WTC11 (cell line): ENCODE data around the gene NLGN1.

Experiments used
- FOXK1 ChIP-seq: sonication (generic); formaldehyde crosslinking; IDR thresholded peaks from 2 replicates; pipeline ENCODE4 v1.8.0; 2022; ENCODE audit warnings: mild to moderate bottlenecking, moderate library complexity, missing genetic modification reagents
- HMGXB4 ChIP-seq: sonication (generic); formaldehyde crosslinking; IDR thresholded peaks from 2 replicates; pipeline ENCODE4 v1.8.1; 2023; ENCODE audit warnings: mild to moderate bottlenecking, moderate library complexity, missing genetic modification reagents
- NFYB ChIP-seq: sonication (generic); formaldehyde crosslinking; conservative IDR thresholded peaks from 2 replicates; pipeline ENCODE4 v1.8.0; 2022; ENCODE audit warnings: low read depth, missing genetic modification reagents
- SMAD4 ChIP-seq: sonication (generic); formaldehyde crosslinking; IDR thresholded peaks from 2 replicates; pipeline ENCODE4 v1.8.0; 2022; ENCODE audit warnings: mild to moderate bottlenecking, missing genetic modification reagents
- SP1 ChIP-seq: sonication (generic); formaldehyde crosslinking; conservative IDR thresholded peaks from 2 replicates; pipeline ENCODE4 v1.8.1; 2022; ENCODE audit warnings: missing genetic modification reagents
- USF2 ChIP-seq: sonication (generic); formaldehyde crosslinking; IDR thresholded peaks from 2 replicates; pipeline ENCODE4 v1.8.1; 2023; ENCODE audit warnings: mild to moderate bottlenecking, missing genetic modification reagents, moderate library complexity
- TF ChIP-seq, protein P1 (sequence below): sonication (generic); formaldehyde crosslinking; IDR thresholded peaks from 2 replicates; pipeline ENCODE4 v1.8.1; 2023; ENCODE audit warnings: mild to moderate bottlenecking, missing genetic modification reagents
- TF ChIP-seq, protein P2 (sequence below): fragments of 200-600 bp; IDR thresholded peaks from 2 replicates; pipeline ENCODE4 v1.8.0; 2022; ENCODE audit warnings: antibody characterized with exemption
- TF ChIP-seq, protein P3 (sequence below): sonication (generic); formaldehyde crosslinking; IDR thresholded peaks from 2 replicates; pipeline ENCODE4 v1.8.1; 2022; ENCODE audit warnings: mild to moderate bottlenecking, moderate library complexity, missing genetic modification reagents

DNA sequence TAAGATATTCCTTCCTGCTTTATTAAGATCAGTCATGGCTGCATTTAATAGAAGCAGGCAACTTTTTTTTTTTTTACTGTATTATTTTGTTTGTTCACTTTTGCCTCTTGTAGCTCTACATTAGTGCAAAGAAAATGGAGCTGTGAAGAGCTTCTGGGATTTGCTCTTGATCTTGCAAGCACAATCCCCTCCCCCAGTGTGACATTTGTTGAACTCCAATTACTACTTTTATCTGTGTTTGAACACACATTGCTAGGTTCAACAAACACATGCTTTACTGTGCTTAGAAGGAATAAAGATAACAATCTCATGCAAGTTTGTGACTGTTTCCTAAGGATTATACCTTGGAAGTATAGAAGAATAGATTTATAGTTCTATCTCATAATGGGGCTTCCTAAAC lies 648.8 kb downstream of the NLGN1 start:
- TF ChIP-seq SMAD4 (CRISPR knock-in tag) (no peak), NFYB (CRISPR knock-in tag) (no peak), HMGXB4 (no peak), FOXK1 (no peak), USF2 (CRISPR knock-in tag) (no peak), SP1 (CRISPR knock-in tag) (no peak)
- TF ChIP-seq, protein P1, sequence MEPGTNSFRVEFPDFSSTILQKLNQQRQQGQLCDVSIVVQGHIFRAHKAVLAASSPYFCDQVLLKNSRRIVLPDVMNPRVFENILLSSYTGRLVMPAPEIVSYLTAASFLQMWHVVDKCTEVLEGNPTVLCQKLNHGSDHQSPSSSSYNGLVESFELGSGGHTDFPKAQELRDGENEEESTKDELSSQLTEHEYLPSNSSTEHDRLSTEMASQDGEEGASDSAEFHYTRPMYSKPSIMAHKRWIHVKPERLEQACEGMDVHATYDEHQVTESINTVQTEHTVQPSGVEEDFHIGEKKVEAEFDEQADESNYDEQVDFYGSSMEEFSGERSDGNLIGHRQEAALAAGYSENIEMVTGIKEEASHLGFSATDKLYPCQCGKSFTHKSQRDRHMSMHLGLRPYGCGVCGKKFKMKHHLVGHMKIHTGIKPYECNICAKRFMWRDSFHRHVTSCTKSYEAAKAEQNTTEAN: no peak
- TF ChIP-seq, protein P2, sequence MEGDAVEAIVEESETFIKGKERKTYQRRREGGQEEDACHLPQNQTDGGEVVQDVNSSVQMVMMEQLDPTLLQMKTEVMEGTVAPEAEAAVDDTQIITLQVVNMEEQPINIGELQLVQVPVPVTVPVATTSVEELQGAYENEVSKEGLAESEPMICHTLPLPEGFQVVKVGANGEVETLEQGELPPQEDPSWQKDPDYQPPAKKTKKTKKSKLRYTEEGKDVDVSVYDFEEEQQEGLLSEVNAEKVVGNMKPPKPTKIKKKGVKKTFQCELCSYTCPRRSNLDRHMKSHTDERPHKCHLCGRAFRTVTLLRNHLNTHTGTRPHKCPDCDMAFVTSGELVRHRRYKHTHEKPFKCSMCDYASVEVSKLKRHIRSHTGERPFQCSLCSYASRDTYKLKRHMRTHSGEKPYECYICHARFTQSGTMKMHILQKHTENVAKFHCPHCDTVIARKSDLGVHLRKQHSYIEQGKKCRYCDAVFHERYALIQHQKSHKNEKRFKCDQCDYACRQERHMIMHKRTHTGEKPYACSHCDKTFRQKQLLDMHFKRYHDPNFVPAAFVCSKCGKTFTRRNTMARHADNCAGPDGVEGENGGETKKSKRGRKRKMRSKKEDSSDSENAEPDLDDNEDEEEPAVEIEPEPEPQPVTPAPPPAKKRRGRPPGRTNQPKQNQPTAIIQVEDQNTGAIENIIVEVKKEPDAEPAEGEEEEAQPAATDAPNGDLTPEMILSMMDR: no peak
- TF ChIP-seq, protein P3, sequence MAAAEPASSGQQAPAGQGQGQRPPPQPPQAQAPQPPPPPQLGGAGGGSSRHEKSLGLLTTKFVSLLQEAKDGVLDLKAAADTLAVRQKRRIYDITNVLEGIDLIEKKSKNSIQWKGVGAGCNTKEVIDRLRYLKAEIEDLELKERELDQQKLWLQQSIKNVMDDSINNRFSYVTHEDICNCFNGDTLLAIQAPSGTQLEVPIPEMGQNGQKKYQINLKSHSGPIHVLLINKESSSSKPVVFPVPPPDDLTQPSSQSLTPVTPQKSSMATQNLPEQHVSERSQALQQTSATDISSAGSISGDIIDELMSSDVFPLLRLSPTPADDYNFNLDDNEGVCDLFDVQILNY: no peak
